ENCODE measurements around the gene GALNT16.

- no peak for TF ChIP-seq ZFP30 (CRISPR knock-in tag; IDR thresholded peaks at IDR 0.05)
- no peak for TF ChIP-seq PPARA (CRISPR knock-in tag; IDR thresholded peaks at IDR 0.05; ENCODE audit: borderline replicate concordance)
- no peak for TF ChIP-seq CSDC2 (CRISPR knock-in tag; IDR thresholded peaks at IDR 0.05)
- TF ChIP-seq OSR1 (CRISPR knock-in tag; IDR thresholded peaks at IDR 0.05), result no peak
- no peak for TF ChIP-seq TOX (CRISPR knock-in tag; IDR thresholded peaks at IDR 0.05; ENCODE audit: borderline replicate concordance)
- TF ChIP-seq, protein P1, sequence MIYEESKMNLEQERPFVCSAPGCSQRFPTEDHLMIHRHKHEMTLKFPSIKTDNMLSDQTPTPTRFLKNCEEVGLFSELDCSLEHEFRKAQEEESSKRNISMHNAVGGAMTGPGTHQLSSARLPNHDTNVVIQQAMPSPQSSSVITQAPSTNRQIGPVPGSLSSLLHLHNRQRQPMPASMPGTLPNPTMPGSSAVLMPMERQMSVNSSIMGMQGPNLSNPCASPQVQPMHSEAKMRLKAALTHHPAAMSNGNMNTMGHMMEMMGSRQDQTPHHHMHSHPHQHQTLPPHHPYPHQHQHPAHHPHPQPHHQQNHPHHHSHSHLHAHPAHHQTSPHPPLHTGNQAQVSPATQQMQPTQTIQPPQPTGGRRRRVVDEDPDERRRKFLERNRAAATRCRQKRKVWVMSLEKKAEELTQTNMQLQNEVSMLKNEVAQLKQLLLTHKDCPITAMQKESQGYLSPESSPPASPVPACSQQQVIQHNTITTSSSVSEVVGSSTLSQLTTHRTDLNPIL (CRISPR knock-in tag; IDR thresholded peaks at IDR 0.05; ENCODE audit: low read depth), result no peak
- TF ChIP-seq ZFP3 (CRISPR knock-in tag; IDR thresholded peaks at IDR 0.05), result no peak
- no peak for TF ChIP-seq ESRRG (CRISPR knock-in tag; IDR thresholded peaks at IDR 0.05)
- TF ChIP-seq, protein P2, sequence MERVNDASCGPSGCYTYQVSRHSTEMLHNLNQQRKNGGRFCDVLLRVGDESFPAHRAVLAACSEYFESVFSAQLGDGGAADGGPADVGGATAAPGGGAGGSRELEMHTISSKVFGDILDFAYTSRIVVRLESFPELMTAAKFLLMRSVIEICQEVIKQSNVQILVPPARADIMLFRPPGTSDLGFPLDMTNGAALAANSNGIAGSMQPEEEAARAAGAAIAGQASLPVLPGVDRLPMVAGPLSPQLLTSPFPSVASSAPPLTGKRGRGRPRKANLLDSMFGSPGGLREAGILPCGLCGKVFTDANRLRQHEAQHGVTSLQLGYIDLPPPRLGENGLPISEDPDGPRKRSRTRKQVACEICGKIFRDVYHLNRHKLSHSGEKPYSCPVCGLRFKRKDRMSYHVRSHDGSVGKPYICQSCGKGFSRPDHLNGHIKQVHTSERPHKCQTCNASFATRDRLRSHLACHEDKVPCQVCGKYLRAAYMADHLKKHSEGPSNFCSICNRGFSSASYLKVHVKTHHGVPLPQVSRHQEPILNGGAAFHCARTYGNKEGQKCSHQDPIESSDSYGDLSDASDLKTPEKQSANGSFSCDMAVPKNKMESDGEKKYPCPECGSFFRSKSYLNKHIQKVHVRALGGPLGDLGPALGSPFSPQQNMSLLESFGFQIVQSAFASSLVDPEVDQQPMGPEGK (CRISPR knock-in tag; IDR thresholded peaks at IDR 0.05; ENCODE audit: borderline replicate concordance), result no peak
- no peak for TF ChIP-seq ZNF70 (CRISPR knock-in tag; IDR thresholded peaks at IDR 0.05)
- TF ChIP-seq ZC3H10 (CRISPR knock-in tag; IDR thresholded peaks at IDR 0.05), result no peak
- TF ChIP-seq TCF4 (CRISPR knock-in tag; IDR thresholded peaks at IDR 0.05; ENCODE audit: borderline replicate concordance), result no peak
- no peak for TF ChIP-seq RARB (CRISPR knock-in tag; IDR thresholded peaks at IDR 0.05)
These were observed 74.6 kb downstream of the GALNT16 start for GRCh38 chr14:69334576-69334975.

Data from SK-N-SH treated with all-trans-retinoic acid at 6 μM for 48 hours (cell line).